ENCODE measurements around the gene ERC1.

Gene ERC1

GRCh38 chr12:990661-991349 is at the start of gene ERC1:
Gene ERC1 (plus strand): TSS chr12:991223. CDS start chr12:1027904, 36,681 bp downstream.
- peak; percentile 84 for DNase-seq

DNA sequence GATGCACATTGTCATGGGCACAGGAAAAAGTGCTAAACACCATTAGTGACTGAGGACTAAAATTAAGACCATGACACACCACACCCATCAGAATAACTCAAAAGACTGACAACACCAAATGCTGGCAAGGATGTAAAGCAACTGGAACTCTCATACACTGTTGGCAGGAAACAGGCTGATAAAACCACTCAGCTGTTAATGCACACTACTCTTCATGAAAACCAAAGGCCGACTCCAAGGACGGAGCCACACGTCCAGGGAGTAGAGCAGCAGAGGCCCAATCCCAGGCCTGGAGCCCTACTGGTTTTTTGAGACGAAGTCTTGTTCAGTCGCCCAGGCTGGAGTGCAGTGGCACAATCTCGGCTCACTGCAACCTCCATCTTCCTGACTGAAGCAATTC is 48.0 kb upstream of the ERC1 start:
- no peak for DNase-seq

DNA sequence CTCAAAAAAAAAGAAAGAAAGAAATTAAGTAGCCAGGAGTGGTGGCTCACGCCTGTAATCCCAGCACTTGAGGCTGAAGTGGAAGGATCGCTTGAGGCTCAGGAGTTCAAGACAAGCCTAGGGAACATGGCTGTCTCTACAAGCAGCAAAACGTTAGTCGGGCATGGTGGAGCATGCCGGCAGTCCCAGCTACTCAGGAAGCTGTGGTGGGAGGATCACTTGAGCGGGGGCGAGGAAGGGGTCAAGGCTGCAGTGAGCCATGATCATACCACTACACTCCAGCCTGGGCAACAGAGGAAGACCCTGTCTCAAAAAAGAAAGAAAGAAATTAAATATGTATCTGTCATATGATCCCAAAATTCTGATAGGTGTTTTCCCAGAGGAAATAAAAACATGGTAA is 46.8 kb upstream of the ERC1 start:
- DNase-seq: no peak

DNA sequence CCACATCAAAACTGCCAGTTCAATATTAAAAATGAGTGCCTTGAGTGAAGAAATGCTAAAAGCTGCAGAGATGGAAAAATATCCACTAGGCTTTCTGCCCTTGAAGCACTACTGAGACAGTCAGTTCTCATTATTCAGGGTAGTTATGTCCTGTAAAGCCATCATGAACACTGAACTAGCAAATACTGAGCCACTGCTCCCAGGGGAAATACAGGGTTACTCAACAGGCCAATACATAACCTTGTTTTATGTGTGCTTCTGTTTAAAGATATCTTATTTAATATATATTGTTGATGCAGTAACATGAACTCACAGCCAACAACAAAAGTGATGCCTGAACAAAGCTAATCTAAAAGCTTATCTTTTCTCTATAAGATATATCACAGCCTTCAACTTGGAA is 44.8 kb upstream of the ERC1 start:
- no peak for DNase-seq

GRCh38 chr12:946631-947030 is 44.4 kb upstream of the ERC1 start:
- DNase-seq: no peak

DNA sequence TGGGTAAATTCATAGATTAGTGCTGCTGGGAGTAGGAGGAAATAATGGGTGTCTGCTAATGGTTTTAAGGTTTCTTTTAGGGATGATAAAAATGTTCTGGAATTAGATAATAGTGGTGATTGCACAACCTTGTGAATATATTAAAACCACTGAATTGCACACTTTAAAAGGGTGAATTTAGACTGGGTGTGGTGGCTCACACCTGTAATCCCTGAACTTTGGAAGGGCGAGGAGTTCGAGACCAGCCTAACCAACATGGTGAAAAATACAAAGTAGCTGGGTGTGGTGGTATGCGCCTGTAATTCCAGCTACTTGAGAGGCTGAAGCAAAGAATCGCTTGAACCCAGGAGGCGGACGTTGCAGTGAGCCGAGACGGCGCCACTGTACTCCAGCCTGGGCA is 42.8 kb upstream of the ERC1 start:
- DNase-seq: no peak

GRCh38 chr12:949453-950191 is 41.4 kb upstream of the ERC1 start, which contains the start of gene RAD52:
Gene RAD52 (minus strand): TSS chr12:949694. CDS start chr12:933058, 16,636 bp downstream.
- peak; percentile 97 for DNase-seq

DNA sequence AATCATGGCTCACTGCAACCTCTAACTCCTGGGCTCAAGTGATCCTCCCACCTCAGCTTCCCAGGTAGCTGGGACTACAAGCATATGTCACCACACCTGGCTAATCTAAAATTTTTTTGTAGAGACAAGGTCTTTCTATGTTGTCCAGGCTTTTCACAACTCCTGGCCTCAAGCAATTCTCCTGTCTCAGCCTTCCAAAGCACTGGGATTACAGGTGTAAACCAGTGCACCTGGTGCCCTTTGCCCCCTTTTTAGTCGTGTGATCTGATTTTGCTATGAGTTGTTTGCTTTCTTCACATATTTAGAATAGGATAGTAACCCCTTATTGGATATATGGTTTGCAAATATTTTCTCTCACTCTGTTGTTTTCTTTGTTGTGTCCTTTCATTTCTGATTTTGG is 39.8 kb upstream of the ERC1 start:
- no peak for DNase-seq

- DNase-seq: no peak
These were observed 37.2 kb upstream of the ERC1 start for GRCh38 chr12:953776-954175.

- DNase-seq: no peak
These were observed 36.3 kb upstream of the ERC1 start for GRCh38 chr12:954741-955140.

DNA sequence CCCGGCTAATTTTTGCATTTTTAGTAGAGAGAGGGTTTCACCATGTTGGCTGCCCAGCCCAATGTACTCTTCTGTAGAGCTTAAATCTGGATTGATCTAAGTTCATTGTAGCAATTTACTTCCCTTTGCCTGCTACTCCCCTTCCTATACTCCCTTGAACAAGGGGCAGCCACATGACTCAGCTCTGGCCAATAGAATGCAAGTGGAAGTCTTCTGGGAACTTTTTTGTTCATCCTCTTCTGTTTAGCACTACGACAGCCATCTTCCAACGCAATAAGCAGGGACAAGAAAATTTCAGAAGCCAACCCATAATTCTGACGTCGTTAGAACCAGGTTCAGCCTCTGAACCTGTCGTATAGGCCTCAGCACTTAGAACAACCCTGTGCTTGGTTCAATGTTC is 35.1 kb upstream of the ERC1 start:
- no peak for DNase-seq

GRCh38 chr12:958588-959123 is 32.4 kb upstream of the ERC1 start:
- no peak for DNase-seq

GRCh38 chr12:966724-967123 is 24.3 kb upstream of the ERC1 start:
- no peak for DNase-seq

DNA sequence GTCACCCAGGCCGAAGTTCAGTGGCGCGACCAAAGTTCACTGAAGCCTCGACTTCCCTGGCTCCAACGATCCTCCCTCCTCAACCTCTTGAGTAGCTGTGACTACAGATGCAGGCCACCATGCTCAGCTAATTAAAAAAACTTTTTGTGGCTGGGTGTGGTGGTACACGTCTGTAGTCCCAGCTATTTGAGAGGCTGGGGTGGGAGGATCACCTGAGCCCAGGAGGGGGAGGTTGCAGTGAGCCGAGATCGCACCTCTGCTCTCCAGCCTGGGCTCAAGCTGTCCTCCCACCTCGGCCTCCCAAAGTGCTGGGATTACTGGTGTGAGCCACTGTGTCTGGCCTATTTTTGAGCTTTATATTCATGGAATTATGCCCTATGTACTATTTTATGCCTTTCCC is 23.4 kb upstream of the ERC1 start:
- no peak for DNase-seq

DNA sequence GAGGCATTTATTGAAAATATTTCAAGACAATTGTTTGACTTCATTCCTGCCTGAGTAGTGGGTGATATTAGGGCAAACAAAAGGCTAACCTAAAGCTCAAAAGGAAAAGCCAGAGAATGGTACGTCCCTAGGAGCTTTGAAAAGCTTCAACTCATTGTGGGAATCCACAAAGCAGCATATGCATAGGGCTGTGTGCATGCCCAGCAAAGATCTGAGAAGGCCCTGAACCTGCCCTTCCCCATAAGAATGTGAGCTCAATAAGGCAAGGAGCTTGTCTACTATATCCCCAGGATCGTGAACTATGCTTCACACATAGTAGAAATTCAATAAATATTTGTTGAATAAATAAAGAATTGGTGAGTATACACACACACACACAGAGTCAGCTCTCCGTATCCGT is 22.5 kb upstream of the ERC1 start:
- no peak for DNase-seq

DNA sequence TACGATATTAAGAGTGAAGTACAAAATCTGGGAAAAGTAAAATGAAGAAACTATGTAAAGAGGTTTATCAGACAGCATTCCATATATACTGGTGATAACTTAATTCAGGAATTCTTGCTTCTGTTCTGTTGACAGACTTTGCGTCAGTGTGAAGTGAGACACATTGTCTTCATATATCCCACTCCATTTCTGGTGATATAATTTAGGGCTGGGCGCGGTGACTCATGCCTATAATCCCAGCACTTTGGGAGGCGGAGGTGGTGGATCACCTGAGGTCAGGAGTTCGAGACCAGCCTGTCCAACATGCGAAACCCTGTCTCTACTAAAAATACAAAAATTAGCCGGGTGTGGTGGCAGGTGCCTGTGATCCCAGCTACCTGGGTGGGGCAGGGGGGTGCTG is 21.2 kb upstream of the ERC1 start:
- no peak for DNase-seq

DNA sequence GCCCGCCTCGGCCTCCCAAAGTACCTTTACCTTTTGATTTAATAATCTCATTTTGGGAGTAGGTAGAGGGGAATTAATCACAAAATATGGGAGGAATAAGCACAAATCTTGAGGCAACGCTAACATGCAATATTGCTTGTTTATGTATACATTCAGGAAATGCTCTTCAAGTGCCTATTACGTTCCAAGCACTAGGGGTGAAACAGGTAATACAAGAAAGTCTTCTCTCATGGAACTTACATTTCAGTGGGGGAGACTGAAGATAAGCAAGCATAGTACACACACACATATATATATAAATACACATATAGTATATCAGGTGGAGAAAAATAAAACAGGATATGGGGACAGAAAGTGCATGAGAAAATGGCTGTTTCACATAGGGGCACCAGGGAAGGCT is 19.0 kb upstream of the ERC1 start:
- no peak for DNase-seq

- DNase-seq: no peak
These were observed 16.7 kb upstream of the ERC1 start for GRCh38 chr12:974271-974862.

- DNase-seq: no peak
These were observed 14.4 kb upstream of the ERC1 start for GRCh38 chr12:976644-977043.

GRCh38 chr12:977156-977555 is 13.9 kb upstream of the ERC1 start:
- DNase-seq: no peak

GRCh38 chr12:979349-979748 is 11.7 kb upstream of the ERC1 start:
- DNase-seq: no peak

GRCh38 chr12:981176-981828 is 9.7 kb upstream of the ERC1 start:
- DNase-seq: no peak

DNA sequence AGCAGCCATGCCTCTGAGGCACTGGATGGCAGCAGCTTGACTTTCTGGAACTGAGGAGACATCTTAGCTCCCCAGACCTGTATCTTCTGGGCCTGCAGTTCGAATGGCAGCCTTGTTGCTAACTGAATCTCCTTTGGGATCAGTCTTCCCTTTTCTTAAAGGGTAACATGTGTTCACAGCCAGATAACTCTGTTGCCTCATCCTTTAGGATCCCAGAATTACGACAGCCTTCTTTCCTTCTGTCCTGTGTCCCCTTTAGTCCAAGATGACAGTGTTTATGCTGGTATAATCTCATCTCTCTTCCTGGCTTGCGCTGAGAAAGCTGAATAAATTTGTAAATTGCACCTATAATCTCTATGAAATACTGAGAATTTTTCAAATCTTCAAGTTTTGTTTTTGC is 9.1 kb upstream of the ERC1 start:
- no peak for DNase-seq

DNA sequence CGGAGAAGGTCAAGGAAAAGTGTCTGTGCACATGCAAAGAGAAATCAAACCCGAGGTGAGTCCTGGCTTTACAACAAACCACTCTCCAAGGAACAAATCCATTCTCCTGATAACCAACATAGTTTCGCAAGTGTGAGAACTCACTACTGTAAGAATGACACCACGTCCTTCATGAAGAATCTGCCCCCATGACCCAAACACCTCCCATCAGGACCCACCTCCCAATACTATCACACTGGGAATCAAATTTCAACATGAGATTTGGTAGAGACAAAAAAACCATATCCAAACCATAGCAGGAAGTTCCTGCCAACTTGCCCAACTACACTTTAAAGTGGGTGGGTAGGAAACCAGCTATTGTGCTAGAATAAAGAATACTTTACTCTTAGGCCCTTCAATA is 2.4 kb upstream of the ERC1 start:
- no peak for DNase-seq
